RWPE1 (cell line): ENCODE results near the gene ZDHHC17.

Source experiments
- CTCF ChIA-PET: fragments of 350-600 bp; sonication (Branson Sonifier 250); formaldehyde crosslinking; extraction: SDS; loops from one replicate; lab custom pipeline; 2021; lab: Yijun Ruan, JAX
- POLR2A ChIA-PET: fragments of 400-600 bp; formaldehyde crosslinking; extraction: SDS; loops from one replicate; lab custom pipeline; 2020; ENCODE audit warnings: antibody characterized with exemption; ENCODE audit not compliant: low non-redundant PET; lab: Yijun Ruan, JAX
- DNase-seq: peaks from one replicate; pipeline ENCODE4 v3.0.0; 2012; ENCODE audit warnings: low spot score
- H3K27ac ChIP-seq: fragments of 450-650 bp; 2 replicates; pipeline ENCODE4 v1.5.1; 2017
- CTCF ChIP-seq: fragments of 450-650 bp; conservative IDR thresholded peaks from 2 replicates; pipeline ENCODE4 v1.5.1; 2017; ENCODE audit warnings: low read depth, mild to moderate bottlenecking

The ZDHHC17 gene

GRCh38 chr12:76901628-76902380 is 137.9 kb downstream of the ZDHHC17 start:
- no peak for DNase-seq
- POLR2A ChIA-PET = no interaction called here
- no peak overlapping the region for H3K27ac ChIP-seq
- CTCF ChIA-PET = no interaction called here
- no peak for TF ChIP-seq CTCF
